GM10266 (cell line): Measurements from ENCODE around the gene PLA2G4A.
A peak's percentile ranks its signal among the peaks of the same experiment; 100 is the strongest.

Source experiments
- DNase-seq: peaks from one replicate; pipeline ENCODE4 v3.0.0; 2012; ENCODE audit errors: extremely low spot score
- CTCF ChIP-seq: IDR thresholded peaks from 2 replicates; pipeline ENCODE4 v1.5.1; 2012; ENCODE audit warnings: mild to moderate bottlenecking, low read depth; ENCODE audit not compliant: control insufficient read depth, insufficient read depth; ENCODE audit errors: missing control alignments

Gene PLA2G4A

DNA sequence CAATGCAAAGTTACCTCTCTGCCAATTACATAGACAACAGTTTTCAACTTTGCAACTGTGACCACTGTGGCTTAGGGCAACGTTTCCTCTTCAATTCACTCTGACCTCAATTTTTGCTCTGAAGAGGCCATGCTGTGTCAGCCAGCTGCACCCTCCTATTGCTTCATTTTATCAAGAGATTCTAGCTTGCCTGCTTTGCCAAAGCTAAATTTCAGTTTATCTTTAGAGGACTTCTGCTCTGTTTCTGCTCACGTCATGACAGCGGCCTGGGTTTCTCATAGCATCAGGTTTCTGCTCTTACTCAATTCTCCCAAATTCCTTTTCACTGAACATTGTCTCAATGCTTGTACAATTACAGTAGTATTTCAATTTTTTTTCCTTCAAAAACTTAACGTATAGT lies 154.6 kb downstream of the PLA2G4A start:
- TF ChIP-seq CTCF: no peak

GRCh38 chr1:186984959-186985358 lies 156.2 kb downstream of the PLA2G4A start:
- TF ChIP-seq CTCF: no peak

More for the DNA sequence above, 154.6 kb downstream of the PLA2G4A start:
- DNase-seq: no peak

DNA sequence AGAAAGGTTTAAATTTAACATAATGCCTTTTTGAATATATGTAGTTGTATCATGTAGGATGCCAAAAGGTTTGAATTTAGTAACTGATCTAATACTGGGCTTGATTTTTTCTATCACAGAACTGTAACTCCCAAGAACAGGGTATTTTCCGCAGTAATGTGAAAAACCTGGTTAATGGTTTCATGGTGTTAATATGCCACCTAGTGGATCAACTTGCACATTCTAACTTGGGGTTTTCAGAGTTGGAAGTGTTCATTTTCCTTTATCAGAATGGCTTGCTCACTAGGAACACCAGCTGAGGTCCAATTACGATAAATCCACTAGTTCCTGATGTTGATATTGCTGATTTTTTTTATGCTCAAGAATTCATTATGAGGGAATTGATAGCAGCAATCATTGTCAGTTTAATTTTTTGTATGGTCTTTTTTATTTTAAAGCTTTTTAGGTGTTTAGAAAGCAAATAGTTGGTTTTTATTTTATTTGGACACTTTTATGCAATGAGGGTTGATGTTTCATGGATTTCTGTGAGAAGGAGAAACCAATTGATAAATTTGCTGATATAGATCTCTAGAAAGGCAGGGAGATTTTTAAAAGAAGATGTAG lies 157.2 kb downstream of the PLA2G4A start:
- peak; percentile 33 for DNase-seq
- TF ChIP-seq CTCF: peak; percentile 67

More at GRCh38 chr1:186984959-186985358, 156.2 kb downstream of the PLA2G4A start:
- no peak for DNase-seq

DNA sequence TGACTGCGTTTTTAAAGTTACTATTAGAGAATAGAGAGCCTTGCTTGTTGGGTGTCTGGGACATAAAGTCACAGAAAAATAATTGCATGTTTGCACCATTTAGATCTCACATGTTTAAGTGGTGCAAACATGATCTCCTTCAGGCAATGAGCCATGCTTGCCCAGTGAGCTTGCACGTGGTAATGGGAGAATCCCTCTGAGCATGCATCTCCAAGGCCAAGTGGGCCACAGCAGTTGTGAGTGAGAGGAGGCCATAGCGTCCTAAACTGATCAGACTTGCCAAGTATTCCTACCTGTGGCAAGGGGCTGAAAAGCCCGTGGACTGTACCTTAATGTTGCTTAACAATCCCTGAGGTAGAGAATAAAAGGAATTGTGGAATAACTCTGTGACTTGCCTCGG lies 158.3 kb downstream of the PLA2G4A start:
- TF ChIP-seq CTCF: no peak
- no peak for DNase-seq

DNA sequence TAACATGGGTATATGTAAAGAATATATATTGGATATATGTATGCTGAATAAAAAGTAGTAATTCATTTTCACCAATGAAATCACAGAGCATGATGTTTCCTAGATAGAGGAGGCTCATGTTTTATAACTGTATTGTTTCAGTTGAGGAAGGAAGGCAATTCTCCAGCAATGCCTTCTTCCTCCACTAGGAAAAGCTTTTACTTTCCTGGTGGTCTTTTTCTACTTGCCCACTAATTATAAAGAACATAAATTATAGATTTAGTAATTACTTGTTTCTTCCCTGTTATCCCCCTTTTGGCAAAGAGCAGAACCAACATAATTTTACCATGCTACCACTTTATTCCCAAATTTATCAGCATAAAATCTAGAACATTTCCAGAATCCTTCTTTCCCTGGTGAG lies 159.0 kb downstream of the PLA2G4A start:
- no peak for DNase-seq
- TF ChIP-seq CTCF: no peak

GRCh38 chr1:186993996-186994395 lies 165.2 kb downstream of the PLA2G4A start:
- no peak for TF ChIP-seq CTCF
- no peak for DNase-seq

- DNase-seq: peak; percentile 14
- no peak for TF ChIP-seq CTCF
These were observed 166.1 kb downstream of the PLA2G4A start for GRCh38 chr1:186994897-186995296.
